HepG2 (cell line): ENCODE measurements around the gene RAC3. TPM values are rescaled to one million over a fixed set of nuclear protein-coding genes. Genes with fewer than 3 reads are reported as not detected.

Experiments used
- CENPX ChIP-seq: sonication (generic); formaldehyde crosslinking; IDR thresholded peaks from 2 replicates; pipeline ENCODE4 v1.9.0; 2021; ENCODE audit warnings: mild to moderate bottlenecking, missing genetic modification reagents, moderate library complexity
- PPARG ChIP-seq: conservative IDR thresholded peaks from 2 replicates; pipeline ENCODE4 v1.6.1; 2016; ENCODE audit warnings: missing biosample characterization, missing genetic modification reagents
- RNF2 ChIP-seq: fragments of 450-650 bp; conservative IDR thresholded peaks from 2 replicates; pipeline ENCODE4 v1.6.1; 2016; ENCODE audit warnings: low read depth
- ZFP41 ChIP-seq: sonication (generic); formaldehyde crosslinking; IDR thresholded peaks from 2 replicates; pipeline ENCODE4 v1.4.0; 2020; ENCODE audit warnings: mild to moderate bottlenecking, missing genetic modification reagents, borderline replicate concordance
- ZNF296 ChIP-seq: sonication (generic); formaldehyde crosslinking; conservative IDR thresholded peaks from 2 replicates; pipeline ENCODE4 v1.5.0; 2020; ENCODE audit warnings: mild to moderate bottlenecking, missing genetic modification reagents
- ZNF44 ChIP-seq: sonication (generic); formaldehyde crosslinking; IDR thresholded peaks from 2 replicates; pipeline ENCODE4 v1.5.1; 2020; ENCODE audit warnings: mild to moderate bottlenecking, missing genetic modification reagents
- ZNF720 ChIP-seq: sonication (generic); formaldehyde crosslinking; IDR thresholded peaks from 2 replicates; pipeline ENCODE4 v1.4.0; 2020; ENCODE audit warnings: missing genetic modification reagents
- polyA plus RNA-seq, 8 experiments: library from polyadenylated mRNA; depleted of rRNA in 3 of 8; stranded (reverse) in 7 of 8; unstranded in 1 of 8; fragments of >200 nt; fragmentation: Illumina TruSeq in 4 of 8; extraction: Trizol in 4 of 8; gene quantifications; 2 replicates each; pipeline versions ENCODE4 v1.2.1 to v1.2.3, GENCODE V29; 2011 to 2016; ENCODE audit warnings: low read depth in 4 of 8, missing spikeins in 1 of 8, mixed read lengths in 1 of 8; ENCODE audit not compliant: insufficient read depth in 1 of 8
- total RNA-seq, 5 experiments: library from RNA; depleted of rRNA; stranded (reverse); fragments of >200 nt; fragmentation: Illumina TruSeq; extraction: Trizol; gene quantifications; 2 replicates each; pipeline ENCODE4 v1.2.3, GENCODE V29; 2016; ENCODE audit warnings: low read depth in 1 of 5
- TF ChIP-seq, protein P1 (sequence below): sonication (generic); formaldehyde crosslinking; IDR thresholded peaks from 2 replicates; pipeline ENCODE4 v1.4.0; 2020; ENCODE audit warnings: missing genetic modification reagents
- TF ChIP-seq, protein P2 (sequence below): sonication (generic); formaldehyde crosslinking; IDR thresholded peaks from 2 replicates; pipeline ENCODE4 v1.9.0; 2022; ENCODE audit warnings: low read depth, missing genetic modification reagents
- TF ChIP-seq, protein P3 (sequence below): sonication (generic); formaldehyde crosslinking; IDR thresholded peaks from 2 replicates; pipeline ENCODE4 v1.8.0; 2022; ENCODE audit warnings: missing genetic modification reagents, mild to moderate bottlenecking, borderline replicate concordance
- TF ChIP-seq, protein P4 (sequence below): sonication (generic); formaldehyde crosslinking; IDR thresholded peaks from 2 replicates; pipeline ENCODE4 v1.8.1; 2023; ENCODE audit warnings: mild to moderate bottlenecking, missing genetic modification reagents
- TF ChIP-seq, protein P5 (sequence below): sonication (generic); formaldehyde crosslinking; IDR thresholded peaks from 2 replicates; pipeline ENCODE4 v1.8.1; 2023; ENCODE audit warnings: missing genetic modification reagents, inconsistent platforms, borderline replicate concordance

The RAC3 gene
- total and polyA plus RNA-seq, 2 of the 13 experiments (the other 11 are each of a cell fraction or from before 2014, with no cell fraction given) = 10.5 to 21.3 TPM

DNA sequence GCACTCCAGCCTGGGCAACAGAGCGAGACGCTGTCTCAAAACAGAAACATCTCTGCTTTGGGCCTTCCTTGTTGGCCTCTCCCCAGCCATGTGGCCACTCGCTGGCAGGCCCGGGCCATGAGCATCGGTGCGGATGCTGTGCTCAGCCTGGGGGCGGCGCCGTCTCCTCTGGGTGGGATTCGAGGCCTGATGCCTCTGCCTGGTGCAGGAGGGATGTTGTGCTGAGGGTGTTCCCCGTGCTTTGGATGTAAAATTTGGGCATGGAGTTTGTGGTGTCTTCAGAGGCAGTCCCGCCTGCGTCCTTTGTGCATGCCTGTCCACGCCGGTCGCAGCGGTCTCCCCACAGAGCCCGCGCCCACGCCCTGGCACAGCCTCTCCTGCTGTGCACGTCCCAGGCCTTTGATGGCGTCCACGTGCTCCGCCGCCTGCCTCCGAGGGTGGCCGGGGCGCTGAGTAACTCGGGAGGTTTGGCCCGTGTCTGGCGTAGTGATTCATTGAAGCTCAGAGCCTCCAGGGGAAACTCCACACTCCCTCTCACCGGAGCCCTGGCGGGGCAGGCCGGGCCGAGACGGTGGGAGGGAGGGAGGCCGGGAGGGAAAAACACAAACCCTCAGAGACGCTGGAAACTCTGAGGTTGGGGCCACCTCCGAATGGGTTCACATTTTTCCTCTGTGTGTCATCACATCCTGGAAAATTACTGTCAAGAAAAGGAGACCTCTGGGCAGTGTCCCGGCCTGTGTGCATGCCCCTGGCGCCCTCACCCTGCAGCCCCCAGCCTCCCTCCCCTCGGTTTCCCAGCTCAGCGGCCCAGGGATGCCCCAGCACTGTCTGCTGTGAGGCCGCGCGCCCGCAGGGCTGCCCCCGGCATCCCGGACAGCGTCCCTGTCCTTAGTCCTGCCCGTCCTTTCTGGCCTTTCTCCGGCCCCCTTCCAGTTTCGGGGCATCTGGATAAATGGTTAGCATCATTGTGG, 27.8 kb upstream of the RAC3 start (continued):
- TF ChIP-seq, protein P1, sequence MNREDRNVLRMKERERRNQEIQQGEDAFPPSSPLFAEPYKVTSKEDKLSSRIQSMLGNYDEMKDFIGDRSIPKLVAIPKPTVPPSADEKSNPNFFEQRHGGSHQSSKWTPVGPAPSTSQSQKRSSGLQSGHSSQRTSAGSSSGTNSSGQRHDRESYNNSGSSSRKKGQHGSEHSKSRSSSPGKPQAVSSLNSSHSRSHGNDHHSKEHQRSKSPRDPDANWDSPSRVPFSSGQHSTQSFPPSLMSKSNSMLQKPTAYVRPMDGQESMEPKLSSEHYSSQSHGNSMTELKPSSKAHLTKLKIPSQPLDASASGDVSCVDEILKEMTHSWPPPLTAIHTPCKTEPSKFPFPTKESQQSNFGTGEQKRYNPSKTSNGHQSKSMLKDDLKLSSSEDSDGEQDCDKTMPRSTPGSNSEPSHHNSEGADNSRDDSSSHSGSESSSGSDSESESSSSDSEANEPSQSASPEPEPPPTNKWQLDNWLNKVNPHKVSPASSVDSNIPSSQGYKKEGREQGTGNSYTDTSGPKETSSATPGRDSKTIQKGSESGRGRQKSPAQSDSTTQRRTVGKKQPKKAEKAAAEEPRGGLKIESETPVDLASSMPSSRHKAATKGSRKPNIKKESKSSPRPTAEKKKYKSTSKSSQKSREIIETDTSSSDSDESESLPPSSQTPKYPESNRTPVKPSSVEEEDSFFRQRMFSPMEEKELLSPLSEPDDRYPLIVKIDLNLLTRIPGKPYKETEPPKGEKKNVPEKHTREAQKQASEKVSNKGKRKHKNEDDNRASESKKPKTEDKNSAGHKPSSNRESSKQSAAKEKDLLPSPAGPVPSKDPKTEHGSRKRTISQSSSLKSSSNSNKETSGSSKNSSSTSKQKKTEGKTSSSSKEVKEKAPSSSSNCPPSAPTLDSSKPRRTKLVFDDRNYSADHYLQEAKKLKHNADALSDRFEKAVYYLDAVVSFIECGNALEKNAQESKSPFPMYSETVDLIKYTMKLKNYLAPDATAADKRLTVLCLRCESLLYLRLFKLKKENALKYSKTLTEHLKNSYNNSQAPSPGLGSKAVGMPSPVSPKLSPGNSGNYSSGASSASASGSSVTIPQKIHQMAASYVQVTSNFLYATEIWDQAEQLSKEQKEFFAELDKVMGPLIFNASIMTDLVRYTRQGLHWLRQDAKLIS (CRISPR knock-in tag) = 0 out of 2 replicates have a peak, but pooled peaks have one; percentile 45
- TF ChIP-seq, protein P2, sequence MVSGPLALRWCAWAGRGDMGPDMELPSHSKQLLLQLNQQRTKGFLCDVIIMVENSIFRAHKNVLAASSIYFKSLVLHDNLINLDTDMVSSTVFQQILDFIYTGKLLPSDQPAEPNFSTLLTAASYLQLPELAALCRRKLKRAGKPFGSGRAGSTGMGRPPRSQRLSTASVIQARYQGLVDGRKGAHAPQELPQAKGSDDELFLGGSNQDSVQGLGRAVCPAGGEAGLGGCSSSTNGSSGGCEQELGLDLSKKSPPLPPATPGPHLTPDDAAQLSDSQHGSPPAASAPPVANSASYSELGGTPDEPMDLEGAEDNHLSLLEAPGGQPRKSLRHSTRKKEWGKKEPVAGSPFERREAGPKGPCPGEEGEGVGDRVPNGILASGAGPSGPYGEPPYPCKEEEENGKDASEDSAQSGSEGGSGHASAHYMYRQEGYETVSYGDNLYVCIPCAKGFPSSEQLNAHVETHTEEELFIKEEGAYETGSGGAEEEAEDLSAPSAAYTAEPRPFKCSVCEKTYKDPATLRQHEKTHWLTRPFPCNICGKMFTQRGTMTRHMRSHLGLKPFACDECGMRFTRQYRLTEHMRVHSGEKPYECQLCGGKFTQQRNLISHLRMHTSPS (CRISPR knock-in tag) = peak; percentile 94
- TF ChIP-seq ZNF720 (CRISPR knock-in tag) (no peak; the same call in 1 of the 2 replicates), CENPX (CRISPR knock-in tag) (no peak), ZNF44 (CRISPR knock-in tag) (peak; percentile 70; the same call in 1 of the 2 replicates), RNF2 (peak; percentile 78; the same call in 1 of the 2 replicates), ZNF296 (CRISPR knock-in tag) (no peak), ZFP41 (CRISPR knock-in tag) (peak; percentile 96), PPARG (peak; percentile 30; the same call in 1 of the 2 replicates)
- TF ChIP-seq, protein P3, sequence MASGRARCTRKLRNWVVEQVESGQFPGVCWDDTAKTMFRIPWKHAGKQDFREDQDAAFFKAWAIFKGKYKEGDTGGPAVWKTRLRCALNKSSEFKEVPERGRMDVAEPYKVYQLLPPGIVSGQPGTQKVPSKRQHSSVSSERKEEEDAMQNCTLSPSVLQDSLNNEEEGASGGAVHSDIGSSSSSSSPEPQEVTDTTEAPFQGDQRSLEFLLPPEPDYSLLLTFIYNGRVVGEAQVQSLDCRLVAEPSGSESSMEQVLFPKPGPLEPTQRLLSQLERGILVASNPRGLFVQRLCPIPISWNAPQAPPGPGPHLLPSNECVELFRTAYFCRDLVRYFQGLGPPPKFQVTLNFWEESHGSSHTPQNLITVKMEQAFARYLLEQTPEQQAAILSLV (CRISPR knock-in tag) = no peak; the same call in none of the 2 replicates
- TF ChIP-seq, protein P4, sequence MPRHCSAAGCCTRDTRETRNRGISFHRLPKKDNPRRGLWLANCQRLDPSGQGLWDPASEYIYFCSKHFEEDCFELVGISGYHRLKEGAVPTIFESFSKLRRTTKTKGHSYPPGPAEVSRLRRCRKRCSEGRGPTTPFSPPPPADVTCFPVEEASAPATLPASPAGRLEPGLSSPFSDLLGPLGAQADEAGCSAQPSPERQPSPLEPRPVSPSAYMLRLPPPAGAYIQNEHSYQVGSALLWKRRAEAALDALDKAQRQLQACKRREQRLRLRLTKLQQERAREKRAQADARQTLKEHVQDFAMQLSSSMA (CRISPR knock-in tag) = peak; percentile 75; the same call in 1 of the 2 replicates
- TF ChIP-seq, protein P5, sequence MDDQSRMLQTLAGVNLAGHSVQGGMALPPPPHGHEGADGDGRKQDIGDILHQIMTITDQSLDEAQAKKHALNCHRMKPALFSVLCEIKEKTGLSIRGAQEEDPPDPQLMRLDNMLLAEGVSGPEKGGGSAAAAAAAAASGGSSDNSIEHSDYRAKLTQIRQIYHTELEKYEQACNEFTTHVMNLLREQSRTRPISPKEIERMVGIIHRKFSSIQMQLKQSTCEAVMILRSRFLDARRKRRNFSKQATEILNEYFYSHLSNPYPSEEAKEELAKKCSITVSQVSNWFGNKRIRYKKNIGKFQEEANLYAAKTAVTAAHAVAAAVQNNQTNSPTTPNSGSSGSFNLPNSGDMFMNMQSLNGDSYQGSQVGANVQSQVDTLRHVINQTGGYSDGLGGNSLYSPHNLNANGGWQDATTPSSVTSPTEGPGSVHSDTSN (CRISPR knock-in tag) = no peak
